GM19455 (cell line): ENCODE results near the gene TNFRSF14.
"Not testable (repeated sequence)": the region's sequence is repeated elsewhere in the genome, so short reads cannot be mapped to it uniquely, and the experiment has no call there.

Experiments used
- ATAC-seq: cut with Tn5 transposase; IDR thresholded peaks from one replicate; pipeline ENCODE4 v1.9.1; 2021; ENCODE audit not compliant: unreplicated experiment

The TNFRSF14 gene

DNA sequence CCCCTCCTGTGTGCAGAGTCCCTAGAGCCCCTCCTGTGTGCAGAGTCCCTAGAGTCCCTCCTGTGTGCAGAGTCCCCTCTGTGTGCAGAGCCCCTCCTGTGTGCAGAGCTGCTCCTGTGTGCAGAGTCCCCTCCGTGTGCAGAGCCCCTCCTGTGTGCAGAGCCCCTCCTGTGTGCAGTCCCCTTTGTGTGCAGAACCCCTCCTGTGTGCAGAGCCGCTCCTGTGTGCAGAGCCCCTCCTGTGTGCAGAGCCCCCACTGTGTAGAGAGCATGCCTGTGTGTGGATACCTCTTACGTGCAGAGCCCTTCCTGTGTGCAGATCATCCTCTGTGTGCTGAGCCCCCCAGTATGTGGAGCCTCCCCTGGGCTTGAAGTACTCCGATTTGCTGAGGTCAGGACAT is 17.8 kb upstream of the TNFRSF14 start:
- ATAC-seq = no peak

DNA sequence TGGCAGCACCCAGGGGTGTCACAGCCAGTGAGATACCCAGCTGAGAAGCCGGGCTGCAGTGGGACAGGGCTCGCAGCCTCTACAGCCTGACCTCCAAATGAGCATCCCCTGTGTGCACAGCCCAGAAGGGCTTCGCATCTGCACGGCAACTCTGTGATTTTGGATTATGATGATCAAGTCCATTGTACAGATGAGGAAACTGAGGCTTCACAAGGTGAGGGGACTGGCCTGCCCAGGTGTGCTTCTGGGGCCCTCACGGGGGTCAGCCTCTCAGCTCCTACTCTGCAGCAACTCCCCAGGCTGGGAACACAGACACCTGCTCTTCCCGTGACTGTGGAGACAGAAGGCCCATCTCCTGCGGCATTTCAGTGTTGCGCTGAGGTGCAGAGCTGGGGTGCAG is 17.3 kb upstream of the TNFRSF14 start:
- ATAC-seq = no peak

DNA sequence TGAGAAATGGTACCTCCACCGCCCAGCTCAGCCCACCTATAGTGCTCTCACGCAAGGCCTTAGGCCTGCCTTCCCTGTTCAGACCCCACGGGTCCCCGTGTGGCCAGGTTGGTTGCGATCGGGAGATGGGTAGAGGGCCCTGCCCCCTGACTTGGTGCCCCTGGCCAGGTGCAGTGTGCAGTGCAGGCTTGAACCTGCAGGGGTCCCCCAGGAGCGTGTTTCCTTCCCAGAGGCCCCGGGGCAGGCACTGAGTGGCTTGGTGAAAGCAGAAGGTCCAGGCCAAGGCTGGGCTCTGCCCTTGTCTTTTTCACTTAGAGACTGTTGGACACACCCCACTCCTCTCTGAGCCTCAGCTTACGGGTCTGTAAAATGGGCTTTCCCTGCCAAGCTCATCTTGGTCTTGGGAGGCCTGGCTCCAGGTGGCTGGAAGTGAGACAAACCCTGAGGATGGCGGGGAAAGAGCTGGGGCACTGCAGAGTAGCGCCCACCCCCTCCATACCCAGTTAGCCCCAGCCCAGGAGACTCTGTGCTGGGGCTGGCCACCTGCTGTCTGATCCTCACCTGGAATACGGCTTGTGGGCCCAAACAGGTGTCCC is 16.8 kb upstream of the TNFRSF14 start:
- no peak for ATAC-seq

DNA sequence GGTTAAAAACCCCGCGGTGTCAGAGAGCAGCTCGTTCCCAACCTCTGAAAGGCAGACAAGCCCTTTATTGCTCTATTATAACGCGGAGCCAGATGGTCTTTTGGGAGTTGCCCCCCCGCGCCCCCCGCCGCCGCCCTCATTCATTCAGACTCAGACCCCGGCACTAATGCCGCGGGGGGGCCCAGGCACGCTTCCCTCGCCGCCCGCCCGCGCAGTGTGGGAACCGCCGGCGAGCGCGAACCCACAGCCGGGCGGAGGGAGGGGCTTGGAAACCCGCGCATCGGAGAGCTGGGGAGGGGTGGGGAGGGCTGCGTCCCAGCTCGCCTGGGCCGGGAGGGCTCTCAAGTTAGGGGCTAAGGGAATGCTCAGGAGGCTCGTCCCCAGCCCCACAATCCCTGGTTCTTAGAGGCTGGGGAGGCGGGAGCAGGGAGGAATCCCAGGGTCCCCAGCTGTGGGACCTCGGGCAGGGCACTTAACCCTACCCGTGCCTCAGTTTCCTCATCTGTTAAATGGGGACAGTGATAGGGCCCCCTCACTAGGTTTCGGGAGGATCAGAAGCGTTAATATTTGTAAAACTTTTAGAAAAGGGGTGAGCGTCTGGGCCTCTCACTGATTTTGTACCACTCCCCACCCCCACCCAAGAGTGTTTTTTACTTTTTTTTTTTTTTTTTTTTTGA is 15.2 kb upstream of the TNFRSF14 start:
- ATAC-seq = no peak

DNA sequence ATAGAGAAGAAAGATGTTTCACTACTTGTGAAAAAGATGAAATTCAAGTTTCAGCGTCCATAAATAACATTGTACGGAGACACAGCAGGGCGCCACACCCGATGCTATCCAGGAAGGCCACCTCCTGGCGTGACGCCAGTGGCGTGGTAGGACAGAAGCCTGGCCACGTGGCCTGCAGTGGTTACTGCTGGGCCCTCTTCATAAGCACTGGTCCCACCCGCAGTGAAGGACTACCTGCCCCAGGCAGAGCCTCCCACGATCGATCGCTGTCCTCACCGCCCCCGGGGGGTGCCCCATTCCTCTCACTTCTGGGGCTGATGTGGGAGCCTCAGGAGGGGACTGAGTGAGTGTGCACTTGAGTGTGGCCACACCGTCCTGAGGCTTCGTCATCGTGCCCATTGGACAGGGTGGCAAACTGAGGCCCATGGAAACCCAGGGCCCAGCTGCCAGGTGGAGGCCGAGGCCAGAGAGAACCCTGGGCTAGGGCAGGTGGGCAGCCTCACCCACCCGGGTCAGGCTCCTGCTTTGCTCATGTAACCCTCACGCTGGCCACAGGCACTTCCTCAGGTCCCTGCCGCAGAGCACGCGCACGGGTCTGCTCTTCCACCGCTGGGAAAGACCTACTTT is 14.4 kb upstream of the TNFRSF14 start:
- ATAC-seq = no peak

DNA sequence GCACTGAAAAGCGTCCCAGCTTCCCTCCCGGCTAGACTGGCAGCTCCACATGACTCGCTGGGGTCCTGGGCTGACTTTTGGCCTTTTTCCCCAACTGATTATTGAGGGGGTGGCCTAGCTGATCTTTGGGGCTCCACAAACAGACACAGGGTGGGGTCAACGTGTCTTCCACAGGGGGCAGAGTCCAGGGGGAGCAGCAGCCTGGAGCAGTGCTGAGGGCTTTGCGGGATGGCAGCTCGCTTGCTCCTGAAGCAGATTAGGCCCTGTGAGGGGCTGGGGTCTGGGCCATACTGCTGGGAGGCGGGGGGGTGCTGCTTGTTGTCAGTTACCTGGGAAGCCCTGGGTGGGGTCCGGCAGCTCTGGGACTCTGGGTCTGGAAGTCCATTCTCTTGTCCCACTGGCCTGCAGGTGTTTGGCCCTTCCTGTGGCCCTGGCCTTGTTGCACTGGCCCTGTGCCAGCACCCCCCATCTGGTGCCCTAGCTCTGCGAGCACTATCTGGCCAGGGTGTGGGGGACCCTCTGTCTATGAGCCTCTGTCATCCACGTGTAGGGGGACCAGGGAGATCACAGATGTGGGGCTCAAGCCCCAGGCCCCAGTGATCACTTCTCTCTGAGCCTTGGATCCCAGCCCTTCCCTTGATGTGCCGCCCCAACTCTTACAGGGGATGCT is 13.8 kb upstream of the TNFRSF14 start:
- no peak for ATAC-seq

DNA sequence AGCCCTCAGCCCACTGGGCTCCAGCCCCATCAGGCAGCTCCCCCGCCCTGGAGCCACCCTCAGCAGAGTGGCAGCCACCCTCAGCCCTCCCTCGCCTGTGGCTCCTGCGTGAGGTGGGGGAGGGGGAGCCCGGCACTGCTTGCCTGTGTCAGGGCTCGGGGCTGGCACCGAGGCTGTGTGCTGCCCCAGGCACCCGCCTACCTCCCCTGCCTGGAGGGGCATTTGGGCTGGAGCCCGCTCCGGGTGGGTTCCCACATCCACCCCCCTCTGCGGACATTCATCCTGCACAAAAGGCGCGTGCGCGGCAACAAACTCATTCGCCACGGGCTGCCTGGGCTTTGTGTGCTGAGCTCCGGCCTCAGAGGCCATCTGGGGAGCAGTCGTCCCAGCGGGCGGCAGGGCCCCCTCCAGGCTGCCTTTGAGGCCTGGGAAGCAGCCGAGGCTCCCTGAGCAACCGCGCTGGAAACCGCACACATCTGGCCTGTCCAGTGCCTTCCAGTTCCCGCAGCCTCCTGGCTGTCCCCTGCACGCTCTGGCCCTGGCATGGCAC is 12.6 kb upstream of the TNFRSF14 start:
- no peak for ATAC-seq

DNA sequence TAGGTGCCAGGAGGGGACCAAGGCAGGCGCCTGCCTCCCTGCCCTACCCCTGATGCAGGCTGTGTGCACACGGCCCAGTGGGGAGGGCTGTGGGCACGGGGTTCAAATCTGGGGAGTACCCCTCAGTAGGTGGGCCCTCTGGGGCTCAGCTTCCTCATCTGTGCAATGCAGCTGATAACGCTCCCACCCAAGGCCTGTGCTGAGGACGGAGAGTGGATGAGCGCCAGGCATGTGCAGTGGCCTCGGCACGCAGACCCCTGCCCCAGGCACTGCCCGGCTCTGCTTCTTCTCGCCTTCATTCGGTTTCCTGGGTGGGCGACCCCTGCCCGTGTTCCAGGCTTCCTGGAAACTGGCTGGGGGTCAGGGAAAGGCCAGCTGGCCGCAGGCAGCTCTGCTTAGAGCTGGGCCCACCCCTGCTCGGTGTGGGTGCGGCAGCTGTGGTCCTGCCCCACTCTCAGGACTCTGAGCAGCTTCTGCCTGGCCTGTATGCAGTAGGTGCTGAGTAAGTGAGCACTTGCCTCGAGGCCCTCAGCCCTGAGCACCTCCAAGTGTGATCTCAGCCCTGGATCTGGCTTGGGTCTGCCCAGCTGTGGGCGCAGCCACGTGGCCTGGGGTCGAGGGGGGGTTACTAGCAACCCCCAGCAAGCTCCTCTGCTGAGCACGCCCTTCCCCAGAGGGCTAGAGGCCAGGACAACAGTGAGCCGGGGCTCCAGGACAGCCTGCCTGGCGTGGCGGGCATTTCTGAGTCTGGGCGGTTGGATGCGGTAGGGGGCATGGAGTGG is 11.9 kb upstream of the TNFRSF14 start:
- ATAC-seq = no peak

DNA sequence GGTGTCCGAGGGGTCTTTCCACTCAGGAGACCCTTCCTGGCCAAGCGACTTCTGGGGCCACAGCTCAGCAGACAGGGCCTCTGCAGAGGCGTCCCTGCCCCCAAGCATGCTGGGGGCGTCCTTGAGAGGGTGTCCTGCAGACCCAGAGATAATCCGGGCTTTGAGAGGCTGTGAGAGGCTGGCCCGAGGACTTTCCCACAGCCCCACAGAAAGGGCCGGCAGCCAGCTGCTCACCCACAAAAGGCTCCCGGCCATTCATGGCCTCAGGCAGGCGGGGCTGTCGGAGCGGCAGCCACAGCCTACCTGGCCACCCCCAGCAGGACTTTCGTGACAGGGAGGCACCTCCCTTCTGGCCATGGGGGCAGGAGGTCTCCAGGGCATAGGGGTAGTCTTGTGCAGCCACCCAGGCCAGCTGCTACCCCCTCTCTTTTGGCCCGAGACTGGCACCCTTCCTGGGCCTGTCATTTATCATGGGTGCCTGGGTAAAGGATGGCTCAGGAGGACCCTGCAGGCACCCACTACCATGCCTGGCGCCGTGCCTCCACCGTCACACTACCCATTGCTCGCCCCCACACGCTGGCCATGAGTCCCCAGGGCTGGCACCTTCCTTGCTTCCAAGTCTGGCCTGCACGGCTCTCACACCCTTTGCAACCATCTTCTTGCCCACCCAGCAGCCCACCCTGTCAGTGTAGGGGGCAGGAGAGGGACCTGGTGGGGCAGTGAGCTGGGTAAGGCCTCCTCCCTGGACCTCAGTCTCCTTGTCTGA is 11.1 kb upstream of the TNFRSF14 start:
- ATAC-seq = no peak

DNA sequence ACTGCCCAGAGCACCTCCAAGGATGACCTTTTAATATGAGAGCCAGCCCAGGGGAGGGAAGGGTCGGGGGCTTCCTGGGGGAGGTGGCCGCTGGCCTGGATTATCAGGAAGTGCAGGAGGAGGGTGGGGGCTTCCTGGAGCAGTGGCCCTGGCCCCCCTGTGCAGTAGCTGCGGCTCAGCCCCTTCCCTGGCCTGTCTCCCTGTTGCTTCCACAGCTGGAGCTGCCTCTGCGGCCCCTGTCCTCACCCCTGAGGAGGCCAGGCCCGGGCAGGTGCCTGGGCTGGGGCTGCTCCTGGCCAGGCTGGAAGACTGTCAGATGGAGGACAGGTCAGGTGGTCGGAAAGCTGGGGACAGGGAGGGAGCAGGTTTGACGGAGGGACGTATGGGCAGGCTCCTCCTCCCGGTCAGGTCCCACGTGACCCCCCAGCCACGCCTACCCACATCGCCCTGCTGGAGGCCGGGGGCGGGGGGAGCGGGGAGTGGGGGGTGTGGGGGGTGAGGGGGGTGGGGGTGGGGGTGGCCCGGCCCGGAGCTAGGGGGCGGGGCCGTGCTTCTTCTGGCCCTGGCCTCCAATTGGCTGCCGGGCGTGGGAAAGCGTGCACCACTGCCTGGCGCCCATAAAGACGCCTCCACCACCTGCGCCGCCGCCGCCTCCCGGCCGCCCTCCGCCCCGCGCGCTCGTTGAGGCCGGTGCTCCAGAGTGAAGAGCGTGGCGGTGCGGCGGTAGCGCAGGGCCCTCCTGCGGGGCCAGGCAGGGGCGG is 10.2 kb upstream of the TNFRSF14 start:
- ATAC-seq = peak; percentile 37

DNA sequence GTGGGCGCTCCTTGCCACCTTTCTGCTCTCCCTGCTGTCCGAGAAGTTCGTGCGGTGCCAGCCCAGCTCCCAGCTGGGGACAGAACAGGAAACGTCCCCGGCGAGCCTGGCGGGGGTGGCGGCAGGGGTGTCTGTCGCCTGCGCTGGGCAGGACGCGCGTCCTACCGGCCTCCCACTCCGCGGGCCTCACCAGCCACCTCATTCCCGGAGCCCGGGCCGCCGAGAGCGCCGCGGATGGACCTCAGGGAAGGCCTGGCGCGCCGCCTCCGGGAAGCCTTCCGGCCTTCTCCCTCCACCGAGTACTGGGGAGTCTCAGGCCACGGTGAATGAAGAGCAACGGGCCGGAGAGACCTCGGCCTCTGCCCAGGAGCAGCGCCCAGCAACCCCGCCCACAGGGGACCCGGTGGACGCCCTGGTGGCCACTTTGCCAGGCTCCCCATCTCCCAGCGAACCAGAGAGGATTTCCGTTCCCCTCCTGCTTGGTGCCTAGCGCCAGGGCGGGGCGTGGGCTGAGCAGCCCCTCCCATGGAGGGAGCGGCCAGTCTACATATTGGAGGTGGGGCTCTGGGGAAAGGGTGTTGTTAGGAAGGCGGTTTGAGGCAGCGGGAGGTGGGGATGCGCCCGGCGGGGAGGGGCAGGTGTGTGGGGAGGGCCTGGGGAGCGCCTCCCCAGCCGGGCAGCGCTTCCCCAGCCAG is 9.5 kb upstream of the TNFRSF14 start:
- ATAC-seq = peak; percentile 32

DNA sequence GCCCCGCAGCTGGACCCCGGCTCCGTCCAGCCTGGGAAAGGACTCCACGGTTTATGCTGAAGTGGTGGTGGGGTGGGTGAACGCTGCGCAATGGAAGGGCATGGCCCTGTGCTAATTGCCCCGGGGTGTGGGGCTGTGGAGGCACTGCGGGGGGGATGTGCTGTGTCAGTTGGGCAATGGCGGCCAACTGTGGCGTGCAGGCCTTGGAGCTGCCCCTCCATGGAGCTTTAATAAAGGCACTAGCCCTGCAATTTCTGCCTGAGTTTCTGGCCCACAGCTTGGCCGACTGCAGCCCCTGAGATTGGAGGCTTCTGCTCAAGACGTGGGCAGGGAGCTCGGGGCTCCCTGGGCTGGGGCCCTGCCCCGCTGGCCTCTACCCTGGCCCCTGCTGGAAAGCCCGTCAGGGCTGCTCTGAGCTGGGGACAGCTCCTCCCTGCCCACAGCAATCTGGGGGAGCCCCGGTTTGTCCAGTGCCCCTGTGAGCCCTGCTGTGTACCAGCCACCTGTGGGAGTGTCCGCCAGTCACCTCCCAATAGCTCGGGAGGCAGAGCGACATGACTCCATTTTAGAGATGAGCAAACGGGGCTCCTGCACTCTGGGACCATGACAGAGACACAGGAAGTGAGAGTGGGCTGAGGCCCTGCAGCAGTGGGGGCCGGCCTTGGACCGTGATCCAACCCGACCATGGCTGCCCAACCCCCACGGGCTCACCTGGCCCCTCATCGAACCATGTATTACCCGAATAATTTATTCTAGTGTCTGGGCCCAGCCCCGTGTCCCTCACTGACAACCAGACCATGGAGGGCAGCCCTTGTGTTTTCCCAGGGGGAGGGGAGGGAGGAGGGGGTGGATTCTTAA is 8.7 kb upstream of the TNFRSF14 start:
- ATAC-seq = no peak

DNA sequence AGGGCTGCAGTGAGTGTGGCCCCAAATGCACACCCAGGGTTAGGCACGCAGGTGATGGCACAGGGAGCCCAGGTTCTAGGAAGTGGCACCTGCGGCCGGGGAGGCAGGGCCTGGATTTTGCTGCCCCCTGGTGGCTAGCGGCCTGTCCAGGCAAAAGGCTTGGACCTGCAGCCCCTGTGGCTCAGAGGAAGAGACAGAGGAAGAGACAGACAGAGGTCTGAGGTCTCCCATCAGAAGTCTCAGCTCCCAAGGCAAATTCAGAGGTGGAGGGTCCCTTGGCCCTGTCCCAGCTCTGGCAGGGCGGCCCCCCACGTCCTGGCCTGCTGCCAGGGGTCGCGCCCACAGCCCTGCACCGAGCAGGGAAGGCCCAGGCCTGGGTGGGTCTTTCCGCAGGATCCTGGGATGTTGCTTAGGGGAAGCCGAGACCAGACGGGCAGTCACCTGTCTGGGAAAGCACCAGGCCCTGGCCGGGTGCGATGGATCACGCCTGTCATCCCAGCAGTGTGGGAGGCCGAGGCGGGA is 8.0 kb upstream of the TNFRSF14 start:
- ATAC-seq = no peak

DNA sequence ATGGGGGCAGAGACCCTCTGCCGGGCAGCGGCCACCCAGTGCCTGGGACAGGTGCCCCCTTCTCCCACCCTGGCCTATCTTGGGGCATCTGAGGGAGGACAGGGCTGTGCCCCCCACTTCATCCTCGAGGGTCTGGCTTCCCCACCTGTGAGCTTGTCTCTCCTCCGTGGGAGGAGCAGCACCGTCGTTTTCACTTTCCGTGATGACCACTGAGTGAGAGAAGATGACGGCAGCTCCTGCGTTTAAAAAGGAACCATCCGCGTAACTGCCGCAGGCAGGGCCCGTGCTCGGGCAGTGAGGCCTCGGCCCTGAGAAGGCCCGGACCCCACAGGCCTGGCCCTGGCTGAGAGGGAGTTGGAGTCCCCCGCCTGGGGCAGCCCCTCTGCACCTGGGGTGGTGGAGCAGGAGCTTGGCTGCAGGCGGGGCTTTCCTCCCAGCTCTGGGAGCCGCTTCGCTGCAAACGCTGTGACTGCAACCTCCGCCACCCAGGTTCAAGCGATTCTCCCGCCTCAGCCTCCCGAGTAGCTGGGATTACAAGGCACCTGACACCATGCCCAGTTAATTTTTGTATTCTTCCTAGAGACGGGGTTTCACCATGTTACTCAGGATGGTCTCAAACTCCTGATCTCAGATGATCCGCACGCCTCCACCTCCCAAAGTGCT is 6.7 kb upstream of the TNFRSF14 start:
- ATAC-seq = not testable (repeated sequence)

DNA sequence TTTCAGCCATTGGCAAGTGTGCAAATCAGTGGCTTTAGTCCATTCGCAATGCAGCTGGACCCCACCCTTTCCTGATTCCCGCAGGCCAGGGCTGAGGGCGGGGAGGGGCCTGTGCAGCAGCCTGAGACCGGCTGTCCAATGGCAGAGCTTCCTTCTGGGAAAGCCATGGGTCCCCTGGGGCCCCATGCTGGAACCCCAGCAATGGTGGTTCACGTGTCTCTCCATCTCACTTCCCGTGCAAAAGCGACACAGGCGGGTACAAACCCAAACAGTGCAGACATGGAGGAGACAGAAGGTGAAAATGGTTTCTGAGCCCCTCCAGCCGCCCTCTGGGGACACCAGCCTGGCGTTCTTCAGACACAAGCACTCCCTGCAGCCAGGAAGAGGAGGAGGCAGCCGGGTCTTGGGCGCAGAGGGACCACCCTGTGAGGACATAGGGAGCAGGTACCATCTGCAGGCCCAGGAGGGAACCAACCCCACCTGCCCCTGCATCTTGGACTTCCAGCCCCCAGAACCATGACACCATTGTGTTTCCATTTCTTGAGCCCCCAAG is 5.8 kb upstream of the TNFRSF14 start:
- not testable (repeated sequence) for ATAC-seq

DNA sequence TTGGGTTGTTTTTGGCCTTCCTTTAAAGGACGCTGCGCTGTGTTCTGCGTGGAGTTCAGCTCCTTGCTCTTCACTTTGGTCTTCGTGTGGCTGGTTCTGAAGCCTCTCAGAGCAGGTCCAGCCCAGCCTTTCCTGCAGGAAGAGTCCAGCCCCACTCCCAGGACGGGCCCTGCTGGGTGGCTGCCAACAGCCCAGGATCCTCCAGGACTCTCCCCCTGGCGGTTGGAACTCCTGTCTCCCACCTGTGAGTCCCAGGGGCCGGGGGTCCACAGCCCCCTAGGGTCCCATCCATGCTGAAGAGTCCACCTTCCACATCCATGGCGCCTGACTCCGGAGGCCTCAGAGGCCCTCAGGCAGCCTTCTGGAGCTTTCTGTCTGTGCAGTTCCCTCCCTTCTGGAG is 4.6 kb upstream of the TNFRSF14 start:
- not testable (repeated sequence) for ATAC-seq

DNA sequence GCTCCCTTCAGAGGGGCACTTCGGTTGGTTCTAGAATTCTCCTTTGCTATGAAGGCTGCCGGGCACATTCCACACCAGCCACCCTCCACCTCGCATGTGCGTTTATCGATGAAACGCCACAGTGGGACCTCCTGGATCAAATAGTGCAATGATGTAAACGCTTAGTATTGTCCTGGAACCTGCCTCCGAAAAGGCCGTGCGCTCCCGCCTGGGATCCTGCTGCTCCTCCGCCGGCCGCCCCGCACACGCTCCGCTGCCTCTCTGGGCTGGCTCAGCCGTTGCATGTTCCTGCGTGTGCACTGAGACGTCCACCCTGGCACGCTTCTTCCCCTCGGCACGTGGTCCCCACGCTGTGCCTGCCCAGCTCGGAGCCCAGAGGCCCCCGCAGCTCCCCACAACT is 4.0 kb upstream of the TNFRSF14 start:
- ATAC-seq = no peak
